B cell (primary cell): ENCODE data around the gene PLS1. TPM values are rescaled to one million over a fixed set of nuclear protein-coding genes. Genes with fewer than 3 reads are reported as not detected.

Source experiments
- ATAC-seq: fragments of 200-7000 bp; cut with Tn5 transposase; one replicate; pipeline ENCODE4 v1.10.0; 2021; ENCODE audit warnings: low read depth, mild to moderate bottlenecking, moderate number of reproducible peaks, moderate library complexity
- CTCF ChIA-PET: fragments of 350-600 bp; sonication (Branson Sonifier 250); formaldehyde crosslinking; loops from one replicate; lab custom pipeline; 2021; ENCODE audit warnings: antibody characterized with exemption, inconsistent platforms; lab: Charles Lee
- POLR2A ChIA-PET: fragments of 350-600 bp; sonication (Branson Sonifier 250); formaldehyde crosslinking; loops from one replicate; lab custom pipeline; 2021; ENCODE audit warnings: antibody characterized with exemption; lab: Charles Lee
- DNase-seq: peaks from one replicate; pipeline ENCODE4 v3.0.0; 2013
- H2AFZ ChIP-seq: 2 replicates; pipeline ENCODE4 v1.6.1; 2012; ENCODE audit warnings: mild to moderate bottlenecking, low read depth, low read length; ENCODE audit not compliant: insufficient read depth, poor library complexity, severe bottlenecking
- H3K27ac ChIP-seq, 2 donors: 1 replicate in 1 of 2; 2 replicates in 1 of 2; pipeline ENCODE4 v1.5.1; 2012 to 2013; ENCODE audit warnings: low read length in 2 of 2, mild to moderate bottlenecking in 2 of 2, moderate library complexity in 1 of 2
- H3K27me3 ChIP-seq, 4 experiments: fragments of 200-600 bp in 1 of 4; sonication (generic) in 1 of 4; replicated peaks in 1 of 4; 1 replicate in 2 of 4; 2 replicates in 2 of 4; pipeline versions ENCODE4 v1.6.1 to v1.7.0; 2013 to 2016; ENCODE audit warnings: low read length in 3 of 4, mild to moderate bottlenecking in 2 of 4, mixed read lengths in 1 of 4, moderate library complexity in 1 of 4; ENCODE audit not compliant: insufficient read depth in 4 of 4, control insufficient read depth in 3 of 4; ENCODE audit errors: control extremely low read depth in 1 of 4
- H3K36me3 ChIP-seq, 2 experiments: replicated peaks in 1 of 2; 1 replicate in 1 of 2; 2 replicates in 1 of 2; pipeline versions ENCODE4 v1.6.1 to v1.7.1; 2013; ENCODE audit warnings: low read length in 1 of 2; ENCODE audit not compliant: insufficient read depth in 2 of 2, control insufficient read depth in 1 of 2; ENCODE audit errors: control extremely low read depth in 1 of 2, extremely low read depth in 1 of 2
- H3K4me1 ChIP-seq, 2 donors: fragments of 200-600 bp in 1 of 2; sonication (generic) in 1 of 2; 1 replicate in 1 of 2; 2 replicates in 1 of 2; pipeline versions ENCODE4 v1.5.1 to v1.6.1; 2013 to 2017; ENCODE audit warnings: low read length in 2 of 2; ENCODE audit not compliant: control insufficient read depth in 2 of 2, insufficient read depth in 2 of 2
- H3K4me2 ChIP-seq: replicated peaks from 2 replicates; pipeline ENCODE3; 2012; ENCODE audit warnings: mild to moderate bottlenecking, low read depth, low read length; ENCODE audit not compliant: poor library complexity, severe bottlenecking
- H3K4me3 ChIP-seq, 5 experiments: fragments of 200-600 bp in 1 of 5; sonication (generic) in 1 of 5; 1 replicate in 3 of 5; 2 replicates in 2 of 5; pipeline versions ENCODE4 v1.5.1 to v1.7.0; 2011 to 2016; ENCODE audit warnings: low read length in 4 of 5, mild to moderate bottlenecking in 4 of 5, low read depth in 2 of 5, control low read depth in 1 of 5, moderate library complexity in 1 of 5; ENCODE audit not compliant: insufficient read depth in 1 of 5; ENCODE audit errors: control extremely low read depth in 1 of 5, extremely low read depth in 1 of 5
- H3K79me2 ChIP-seq: fragments of 200-600 bp; sonication (generic); one replicate; pipeline ENCODE4 v1.6.0; 2016; ENCODE audit warnings: low read length; ENCODE audit not compliant: control insufficient read depth, insufficient read depth
- H3K9ac ChIP-seq: fragments of 200-600 bp; sonication (generic); 2 replicates; pipeline ENCODE4 v1.6.1; 2017; ENCODE audit warnings: mild to moderate bottlenecking, low read length, moderate library complexity
- H3K9me3 ChIP-seq, 3 donors: one replicate each; pipeline versions ENCODE4 v1.6.1 to v1.7.1; 2013; ENCODE audit warnings: low read length in 2 of 3; ENCODE audit not compliant: control insufficient read depth in 2 of 3, insufficient read depth in 1 of 3; ENCODE audit errors: control extremely low read depth in 1 of 3
- H4K20me1 ChIP-seq: 2 replicates; pipeline ENCODE4 v1.6.0; 2012; ENCODE audit warnings: mild to moderate bottlenecking, low read length; ENCODE audit not compliant: insufficient read depth, control insufficient read depth, poor library complexity, severe bottlenecking
- H3K27ac Mint-ChIP-seq: one replicate; pipeline ENCODE4 v1.8.0; 2021; ENCODE audit warnings: mixed read lengths
- H3K27me3 Mint-ChIP-seq: one replicate; pipeline ENCODE4 v1.8.0; 2021; ENCODE audit warnings: mixed read lengths
- H3K4me1 Mint-ChIP-seq: one replicate; pipeline ENCODE4 v1.8.0; 2021; ENCODE audit warnings: mixed read lengths
- H3K4me3 Mint-ChIP-seq: one replicate; pipeline ENCODE4 v1.8.0; 2021; ENCODE audit warnings: mixed read lengths
- H3K9me3 Mint-ChIP-seq: one replicate; pipeline ENCODE4 v1.8.0; 2022; ENCODE audit warnings: mixed read lengths; ENCODE audit not compliant: insufficient read depth
- CTCF ChIP-seq: fragments of 200-600 bp; IDR thresholded peaks from one replicate; pipeline ENCODE4 v1.8.0; 2022; ENCODE audit warnings: antibody characterized with exemption, mild to moderate bottlenecking
- EZH2 ChIP-seq: IDR thresholded peaks from 2 replicates; pipeline ENCODE4 v1.6.1; 2012; ENCODE audit warnings: borderline replicate concordance, low read depth, mild to moderate bottlenecking, moderate library complexity, low read length; ENCODE audit not compliant: insufficient read depth, poor library complexity, severe bottlenecking
- WGBS: methylation state at CpG from one replicate; pipeline ENCODE4 v1.1.5; 2013; ENCODE audit warnings: missing lambda C conversion rate; ENCODE audit not compliant: insufficient coverage; 5-methylcytosine and 5-hydroxymethylcytosine counted together
- intact Hi-C: fragments of 100-400 bp; cut with micrococcal nuclease; formaldehyde crosslinking; loops from one replicate; pipeline ENCODE4 v1.10.0; 2022
- polyA plus RNA-seq: library from polyadenylated mRNA; depleted of rRNA; stranded (reverse); fragments of >200 nt; gene quantifications from 2 replicates; pipeline ENCODE4 v1.2.3, GENCODE V29; 2012
- total RNA-seq, 2 donors: library from RNA; stranded (reverse); fragments of 120-200 nt in 1 of 2; gene quantifications; 1 replicate in 1 of 2; 2 replicates in 1 of 2; pipeline versions ENCODE4 v1.2.3 to v1.2.4, GENCODE V29; 2013 to 2022

Gene PLS1
- total and polyA plus RNA-seq, 2 donors (not counting 1 experiment from before 2014, with no cell fraction given): 0.13 to 0.74 TPM

DNA sequence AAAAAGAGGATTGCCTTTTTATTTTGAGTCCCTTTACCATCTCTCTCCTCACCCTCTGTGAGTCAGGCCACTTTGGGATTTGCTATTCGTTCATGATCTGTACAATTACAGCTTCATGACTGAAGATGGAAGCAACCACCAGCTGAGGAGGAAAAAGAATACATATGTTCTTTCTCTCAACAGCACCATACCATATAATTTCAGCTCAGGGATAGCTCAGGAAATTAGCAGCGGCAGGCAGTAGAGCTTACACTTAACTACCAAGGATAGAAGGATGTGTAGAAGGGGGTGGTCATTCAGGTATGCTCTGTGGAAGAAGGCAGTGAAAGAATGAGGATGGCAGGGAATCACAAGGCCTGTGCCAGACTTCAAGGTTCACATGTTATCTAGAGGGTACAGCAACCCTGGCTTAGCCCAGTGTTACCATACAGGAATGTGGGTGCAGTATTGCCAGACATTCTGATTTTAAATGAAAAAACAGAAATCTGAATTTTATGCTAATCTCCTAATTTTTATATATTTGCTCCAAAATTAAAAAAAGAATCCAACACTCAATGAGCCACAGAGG, 17.9 kb downstream of the PLS1 start:
- no peak overlapping the region for H3K4me3 ChIP-seq
- no peaks in the 10 kb centered on the region for H3K9me3 Mint-ChIP-seq
- no peak overlapping the region for H3K27ac ChIP-seq
- no peaks in the 10 kb centered on the region for H3K36me3 ChIP-seq
- H3K4me1 ChIP-seq: no peaks in the 10 kb centered on the region
- no peak overlapping the region for H3K27ac Mint-ChIP-seq
- no peak for ATAC-seq
- no peaks in the 10 kb centered on the region for H4K20me1 ChIP-seq
- no peaks in the 10 kb centered on the region for H3K27me3 Mint-ChIP-seq
- DNase-seq: no peak
- H3K9me3 ChIP-seq: no peaks in the 10 kb centered on the region
- TF ChIP-seq CTCF (no peak), EZH2 (no peak)
- no peak overlapping the region for H3K4me3 Mint-ChIP-seq
- CTCF ChIA-PET: no interaction called here
- no peak overlapping the region for H3K9ac ChIP-seq
- WGBS: no CpG with 5 or more reads among the region's 2 CpGs
- no peaks in the 10 kb centered on the region for H3K4me1 Mint-ChIP-seq
- H3K4me2 ChIP-seq: no peak overlapping the region
- no peaks in the 10 kb centered on the region for H3K79me2 ChIP-seq
- intact Hi-C loops: no loop called here
- H3K27me3 ChIP-seq: no peaks in the 10 kb centered on the region
- no peak overlapping the region for H2AFZ ChIP-seq
- POLR2A ChIA-PET: no interaction called here

GRCh38 chr3:142615171-142615570, 19.0 kb downstream of the PLS1 start:
- ATAC-seq: no peak
- CTCF ChIA-PET: no interaction called here

More at GRCh38 chr3:142615171-142615570, 19.0 kb downstream of the PLS1 start:
- Histone ChIP-seq H3K4me2 (no peak overlapping the region), H3K4me3 (no peak overlapping the region), H3K9ac (no peak overlapping the region), H3K4me1 (no peaks in the 10 kb centered on the region), H2AFZ (no peak overlapping the region), H3K27ac (no peak overlapping the region), H3K9me3 (no peaks in the 10 kb centered on the region), H3K27me3 (no peaks in the 10 kb centered on the region), H3K79me2 (no peaks in the 10 kb centered on the region), H3K36me3 (no peaks in the 10 kb centered on the region), H4K20me1 (no peaks in the 10 kb centered on the region)
- H3K27me3 Mint-ChIP-seq: no peaks in the 10 kb centered on the region
- no peak for DNase-seq
- intact Hi-C loops: no loop called here
- no peak overlapping the region for H3K4me3 Mint-ChIP-seq
- no peaks in the 10 kb centered on the region for H3K4me1 Mint-ChIP-seq
- TF ChIP-seq EZH2: no peak
- no peak for TF ChIP-seq CTCF
- 80% methylated on average over 1 of the region's 2 CpGs for WGBS
- H3K27ac Mint-ChIP-seq: no peak overlapping the region
- POLR2A ChIA-PET: no interaction called here
- H3K9me3 Mint-ChIP-seq: no peaks in the 10 kb centered on the region
